SU-DHL-6 (cell line): ENCODE results near the gene PAM16.

Experiments
- EZH2phosphoT487 ChIP-seq: fragments of 200-600 bp; sonication (generic), shearing (Covaris generic); conservative IDR thresholded peaks from 2 replicates; pipeline ENCODE4 v1.6.1; 2018; ENCODE audit warnings: mild to moderate bottlenecking, antibody characterized with exemption, low read length, moderate library complexity, mixed read lengths
- TF ChIP-seq, protein P1 (sequence below): fragments of 200-600 bp; sonication (generic); IDR thresholded peaks from one replicate; pipeline ENCODE4 v1.5.1; 2017; ENCODE audit warnings: antibody characterized with exemption, mild to moderate bottlenecking, low read length, moderate library complexity; ENCODE audit not compliant: insufficient read depth, poor library complexity, severe bottlenecking

DNA sequence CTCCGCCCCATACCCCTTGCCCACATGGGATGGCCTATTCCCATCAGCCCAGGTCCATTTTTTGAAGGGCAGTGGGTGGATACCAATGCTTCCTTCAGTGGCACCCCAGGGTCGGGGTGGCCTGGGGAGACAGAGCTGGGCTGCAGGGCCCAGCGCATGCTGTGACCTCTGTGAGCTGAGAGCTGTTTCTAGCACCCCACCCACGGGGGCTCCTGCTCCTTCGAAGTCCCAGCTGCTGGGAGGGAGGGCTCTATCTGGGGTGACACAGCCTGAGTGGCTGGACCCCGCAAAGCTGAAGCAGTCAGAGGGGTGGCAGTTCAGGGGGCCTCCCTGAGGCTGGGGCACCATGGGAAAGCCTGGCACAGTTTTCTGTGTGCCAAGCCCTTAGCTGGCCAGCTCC is 10.7 kb downstream of the PAM16 start:
- TF ChIP-seq, protein P1, sequence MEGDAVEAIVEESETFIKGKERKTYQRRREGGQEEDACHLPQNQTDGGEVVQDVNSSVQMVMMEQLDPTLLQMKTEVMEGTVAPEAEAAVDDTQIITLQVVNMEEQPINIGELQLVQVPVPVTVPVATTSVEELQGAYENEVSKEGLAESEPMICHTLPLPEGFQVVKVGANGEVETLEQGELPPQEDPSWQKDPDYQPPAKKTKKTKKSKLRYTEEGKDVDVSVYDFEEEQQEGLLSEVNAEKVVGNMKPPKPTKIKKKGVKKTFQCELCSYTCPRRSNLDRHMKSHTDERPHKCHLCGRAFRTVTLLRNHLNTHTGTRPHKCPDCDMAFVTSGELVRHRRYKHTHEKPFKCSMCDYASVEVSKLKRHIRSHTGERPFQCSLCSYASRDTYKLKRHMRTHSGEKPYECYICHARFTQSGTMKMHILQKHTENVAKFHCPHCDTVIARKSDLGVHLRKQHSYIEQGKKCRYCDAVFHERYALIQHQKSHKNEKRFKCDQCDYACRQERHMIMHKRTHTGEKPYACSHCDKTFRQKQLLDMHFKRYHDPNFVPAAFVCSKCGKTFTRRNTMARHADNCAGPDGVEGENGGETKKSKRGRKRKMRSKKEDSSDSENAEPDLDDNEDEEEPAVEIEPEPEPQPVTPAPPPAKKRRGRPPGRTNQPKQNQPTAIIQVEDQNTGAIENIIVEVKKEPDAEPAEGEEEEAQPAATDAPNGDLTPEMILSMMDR = no peak
- no peak for TF ChIP-seq EZH2phosphoT487
